ENCODE results near the gene RAB35.

GRCh38 chr12:120117961-120118320 lies 1.4 kb upstream of the RAB35 start:
- no peak for TF ChIP-seq POLR2AphosphoS5 (IDR thresholded peaks at IDR 0.05; ENCODE audit: low read depth, low read length)
- no peak for TF ChIP-seq SIN3A (IDR thresholded peaks at IDR 0.05; ENCODE audit: borderline replicate concordance, insufficient read depth, low read length)

Measured in PFSK-1 (cell line).